Measurements from ENCODE around the gene MTA2.

The MTA2 gene

DNA sequence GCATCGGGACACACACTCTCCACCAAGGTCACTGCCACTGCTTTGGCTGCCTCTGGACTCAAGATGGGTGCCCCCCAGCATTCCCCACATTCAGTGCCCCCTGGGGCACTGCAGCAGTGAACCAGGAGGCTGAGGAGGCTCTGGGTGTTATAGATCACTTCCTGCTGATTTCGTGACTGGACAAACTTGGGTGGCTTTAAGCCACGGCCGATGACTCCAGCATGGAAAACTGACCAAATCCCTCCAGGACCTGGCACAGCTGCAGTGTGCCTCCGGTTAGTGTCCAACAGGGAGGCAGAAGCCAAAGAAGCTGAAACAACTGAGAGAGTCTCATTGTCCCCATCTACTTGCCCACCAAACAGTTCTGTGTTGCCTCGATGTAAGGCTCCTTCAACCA is 45.9 kb upstream of the MTA2 start:
- no peak overlapping the region for H3K4ac ChIP-seq (ENCODE audit: low read depth, low read length)
- H3K4me1 ChIP-seq (ENCODE audit: control insufficient read depth, low read depth, low read length): peaks cover 2% of the 10 kb centered on the region
- no peak overlapping the region for H2BK5ac ChIP-seq (ENCODE audit: low read length)
- WGBS (ENCODE audit: extremely low coverage, insufficient coverage, low lambda C conversion rate): no CpG with 5 or more reads among the region's 6 CpGs
- H2AK5ac ChIP-seq (ENCODE audit: low read length): no peak overlapping the region
- H3K36me3 ChIP-seq (ENCODE audit: control insufficient read depth, insufficient read depth, low read length): peaks cover 10% of the 10 kb centered on the region
- H3K56ac ChIP-seq (ENCODE audit: low read length): peak overlapping the region; percentile 56
- no peak for DNase-seq
- H3K27ac ChIP-seq (ENCODE audit: low read depth, low read length): no peak overlapping the region
- H4K8ac ChIP-seq (ENCODE audit: low read depth, low read length): no peak overlapping the region
- H3K79me1 ChIP-seq (ENCODE audit: low read length): peaks cover 25% of the 10 kb centered on the region
- peaks cover 30% of the 10 kb centered on the region for H3K79me2 ChIP-seq (ENCODE audit: control insufficient read depth, insufficient read depth, low read length)
- no peak overlapping the region for H3K9ac ChIP-seq (ENCODE audit: low read length)
- H3K4me3 ChIP-seq (ENCODE audit: low read length): no peak overlapping the region
- H3K23ac ChIP-seq (ENCODE audit: low read length): no peak overlapping the region
- no peak overlapping the region for H4K5ac ChIP-seq (ENCODE audit: low read length)
- peaks cover 3% of the 10 kb centered on the region for H3K27me3 ChIP-seq (ENCODE audit: insufficient read depth, low read length, poor library complexity)
- H3K18ac ChIP-seq (ENCODE audit: low read length): no peak overlapping the region
- no peak overlapping the region for H2BK15ac ChIP-seq (replicated peaks; ENCODE audit: low read depth)
- H2BK120ac ChIP-seq (ENCODE audit: low read depth, low read length): no peak overlapping the region
- H3K4me2 ChIP-seq (ENCODE audit: low read length): no peak overlapping the region

DNA sequence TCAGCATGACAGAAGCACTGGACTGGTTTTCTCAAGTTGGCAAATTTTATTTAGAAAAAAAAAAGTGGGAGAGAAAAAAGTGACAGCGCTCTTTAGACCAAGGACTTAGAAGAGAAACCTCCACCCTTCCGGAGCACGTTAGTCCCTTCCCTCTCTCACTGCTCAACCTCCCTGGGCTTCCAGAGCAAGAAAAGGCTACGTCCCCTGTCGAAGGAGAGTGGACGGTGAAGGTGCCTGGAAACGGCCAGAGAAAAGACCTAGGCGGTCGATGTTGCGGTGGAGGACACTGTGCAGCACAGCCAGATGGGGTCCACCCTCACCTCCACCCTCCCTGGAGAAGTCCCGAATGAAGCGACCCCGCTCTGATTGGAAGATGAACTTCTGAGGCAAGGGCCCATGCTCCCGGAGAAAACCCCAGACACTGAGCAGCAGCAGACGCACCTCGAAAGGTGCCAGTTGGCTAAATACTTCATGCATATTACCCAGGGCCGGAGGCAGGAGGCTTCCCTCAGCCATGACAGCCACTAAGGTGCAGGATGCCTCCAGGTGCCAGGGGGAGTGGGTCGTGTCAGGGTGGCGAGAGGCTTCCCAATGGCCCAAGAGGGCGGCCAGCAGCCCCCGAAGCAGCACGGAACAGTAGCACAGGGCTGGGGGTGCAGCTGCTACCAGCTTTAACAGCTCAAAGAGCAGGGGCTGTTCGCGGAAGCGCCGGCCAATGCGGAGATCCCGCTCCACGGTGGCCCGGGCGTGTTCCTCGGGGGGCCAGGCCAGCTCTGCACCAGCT is 45.4 kb upstream of the MTA2 start:
- H3K23ac ChIP-seq (ENCODE audit: low read length): no peak overlapping the region
- H3K4me3 ChIP-seq (ENCODE audit: low read length): no peak overlapping the region
- no peak overlapping the region for H4K8ac ChIP-seq (ENCODE audit: low read depth, low read length)
- H2BK15ac ChIP-seq (replicated peaks; ENCODE audit: low read depth): no peak overlapping the region
- H3K4ac ChIP-seq (ENCODE audit: low read depth, low read length): no peak overlapping the region
- H3K36me3 ChIP-seq (ENCODE audit: control insufficient read depth, insufficient read depth, low read length): peaks cover 10% of the 10 kb centered on the region
- peak overlapping the region; percentile 56 for H3K56ac ChIP-seq (ENCODE audit: low read length)
- no peak overlapping the region for H3K4me2 ChIP-seq (ENCODE audit: low read length)
- no peak overlapping the region for H3K18ac ChIP-seq (ENCODE audit: low read length)
- H2BK5ac ChIP-seq (ENCODE audit: low read length): no peak overlapping the region
- H2BK120ac ChIP-seq (ENCODE audit: low read depth, low read length): no peak overlapping the region
- no peak overlapping the region for H3K27ac ChIP-seq (ENCODE audit: low read depth, low read length)
- DNase-seq: no peak
- H3K27me3 ChIP-seq (ENCODE audit: insufficient read depth, low read length, poor library complexity): no peaks in the 10 kb centered on the region
- no peaks in the 10 kb centered on the region for H3K4me1 ChIP-seq (ENCODE audit: control insufficient read depth, low read depth, low read length)
- H3K79me1 ChIP-seq (ENCODE audit: low read length): peaks cover 21% of the 10 kb centered on the region
- no peak overlapping the region for H4K5ac ChIP-seq (ENCODE audit: low read length)
- peak overlapping the region; percentile 4 for H3K9ac ChIP-seq (ENCODE audit: low read length)
- H3K79me2 ChIP-seq (ENCODE audit: control insufficient read depth, insufficient read depth, low read length): peaks cover 28% of the 10 kb centered on the region
- WGBS (ENCODE audit: extremely low coverage, insufficient coverage, low lambda C conversion rate): no CpG with 5 or more reads among the region's 32 CpGs
- H2AK5ac ChIP-seq (ENCODE audit: low read length): no peak overlapping the region

DNA sequence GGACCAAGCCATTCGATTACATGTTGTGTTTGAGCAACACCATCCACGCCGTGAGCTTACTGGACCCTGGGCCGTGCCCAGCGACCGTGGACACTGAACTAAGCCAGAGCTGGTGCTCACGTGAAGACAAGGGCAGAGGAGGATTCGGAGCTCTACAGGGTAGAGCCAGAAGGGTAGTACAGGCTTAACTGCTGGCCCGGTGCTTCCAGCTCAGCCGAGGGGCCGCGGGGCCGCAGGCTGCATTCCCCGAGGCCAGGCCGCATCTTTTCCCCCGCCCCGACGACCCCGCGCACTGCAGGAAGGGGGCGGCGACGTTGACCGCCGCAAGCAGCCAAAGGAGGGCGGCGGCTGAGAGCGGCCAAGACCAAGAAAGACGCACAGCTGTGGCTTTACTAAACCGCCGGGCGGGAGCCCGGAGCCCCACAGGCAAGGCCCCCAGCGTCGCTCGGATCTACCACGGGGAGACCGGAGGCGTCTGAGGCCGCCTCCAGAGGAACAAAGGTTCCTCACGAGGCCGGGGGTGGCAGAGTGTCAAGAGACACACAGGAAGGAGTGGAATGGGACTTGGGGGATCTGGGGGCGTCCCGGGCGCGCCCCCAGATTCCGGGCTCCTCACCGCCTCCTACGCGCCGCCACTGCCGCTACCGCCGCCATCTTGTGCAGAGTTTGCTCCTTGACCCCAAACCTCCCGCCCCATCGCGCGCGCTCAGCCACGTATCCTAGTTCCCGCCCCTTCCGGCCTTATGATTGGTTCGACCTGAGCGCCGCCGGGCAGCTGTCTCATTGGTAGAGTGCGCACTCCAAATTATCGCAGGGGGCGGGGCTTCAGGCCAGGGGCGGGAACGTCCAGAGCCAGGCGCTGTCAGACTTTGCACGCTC is 44.5 kb upstream of the MTA2 start, which contains the start of gene GANAB:
TSS of gene GANAB (minus strand) at position 668 of the 879 bp plus-strand sequence. CDS start at position 654, 14 bp downstream.
- Histone ChIP-seq H3K4me2 (ENCODE audit: low read length) (peak within 1 kb of the TSS; percentile 99), H2BK5ac (ENCODE audit: low read length) (peak within 1 kb of the TSS; percentile 67), H3K36me3 (ENCODE audit: control insufficient read depth, insufficient read depth, low read length) (peaks cover 10% of the 10 kb centered on the region), H4K5ac (ENCODE audit: low read length) (peak within 1 kb of the TSS; percentile 71), H3K79me2 (ENCODE audit: control insufficient read depth, insufficient read depth, low read length) (peaks cover 25% of the 10 kb centered on the region), H2BK120ac (ENCODE audit: low read depth, low read length) (peak within 1 kb of the TSS; percentile 0), H4K8ac (ENCODE audit: low read depth, low read length) (peak within 1 kb of the TSS; percentile 94), H3K18ac (ENCODE audit: low read length) (peak within 1 kb of the TSS; percentile 99), H2BK15ac (replicated peaks; ENCODE audit: low read depth) (no peak within 1 kb of the TSS), H3K23ac (ENCODE audit: low read length) (peak within 1 kb of the TSS; percentile 48), H3K27me3 (ENCODE audit: insufficient read depth, low read length, poor library complexity) (no peaks in the 10 kb centered on the region), H3K4me1 (ENCODE audit: control insufficient read depth, low read depth, low read length) (no peaks in the 10 kb centered on the region), H3K4me3 (ENCODE audit: low read length) (peak within 1 kb of the TSS; percentile 96), H3K56ac (ENCODE audit: low read length) (peak within 1 kb of the TSS; percentile 98), H3K79me1 (ENCODE audit: low read length) (peaks cover 19% of the 10 kb centered on the region), H3K27ac (ENCODE audit: low read depth, low read length) (peak within 1 kb of the TSS; percentile 90), H2AK5ac (ENCODE audit: low read length) (peak within 1 kb of the TSS; percentile 87), H3K4ac (ENCODE audit: low read depth, low read length) (peak within 1 kb of the TSS; percentile 99), H3K9ac (ENCODE audit: low read length) (peak within 1 kb of the TSS; percentile 99)
- DNase-seq: peak; percentile 99
- no CpG with 5 or more reads among the region's 73 CpGs for whole genome bisulfite sequencing (ENCODE audit: extremely low coverage, insufficient coverage, low lambda C conversion rate)

DNA sequence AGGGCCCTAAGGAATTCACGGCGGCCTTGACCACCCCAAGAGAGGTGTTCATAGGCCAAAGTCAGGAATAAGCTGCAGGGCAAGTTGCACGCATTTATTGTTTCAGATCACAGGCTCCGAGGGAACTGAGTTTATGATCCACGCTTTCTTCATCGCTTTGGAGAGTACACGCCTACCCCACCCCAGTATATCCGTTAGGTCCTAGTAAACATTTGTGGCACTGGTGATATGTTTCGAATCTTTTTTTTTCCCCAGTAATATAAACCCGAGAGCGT is 43.9 kb upstream of the MTA2 start:
- Histone ChIP-seq H3K23ac (ENCODE audit: low read length) (peak overlapping the region; percentile 48), H2AK5ac (ENCODE audit: low read length) (peak overlapping the region; percentile 87), H3K27ac (ENCODE audit: low read depth, low read length) (peak overlapping the region; percentile 90), H2BK120ac (ENCODE audit: low read depth, low read length) (no peak overlapping the region), H3K56ac (ENCODE audit: low read length) (peak overlapping the region; percentile 98), H2BK5ac (ENCODE audit: low read length) (no peak overlapping the region), H4K5ac (ENCODE audit: low read length) (no peak overlapping the region), H2BK15ac (replicated peaks; ENCODE audit: low read depth) (no peak overlapping the region), H3K36me3 (ENCODE audit: control insufficient read depth, insufficient read depth, low read length) (peaks cover 10% of the 10 kb centered on the region), H3K79me2 (ENCODE audit: control insufficient read depth, insufficient read depth, low read length) (peaks cover 26% of the 10 kb centered on the region), H3K4me1 (ENCODE audit: control insufficient read depth, low read depth, low read length) (no peaks in the 10 kb centered on the region), H3K18ac (ENCODE audit: low read length) (no peak overlapping the region), H3K27me3 (ENCODE audit: insufficient read depth, low read length, poor library complexity) (no peaks in the 10 kb centered on the region), H4K8ac (ENCODE audit: low read depth, low read length) (no peak overlapping the region), H3K4ac (ENCODE audit: low read depth, low read length) (peak overlapping the region; percentile 99), H3K4me3 (ENCODE audit: low read length) (peak overlapping the region; percentile 96), H3K9ac (ENCODE audit: low read length) (peak overlapping the region; percentile 99), H3K4me2 (ENCODE audit: low read length) (peak overlapping the region; percentile 99), H3K79me1 (ENCODE audit: low read length) (peaks cover 17% of the 10 kb centered on the region)
- DNase-seq: no peak
- WGBS (ENCODE audit: extremely low coverage, insufficient coverage, low lambda C conversion rate): no CpG with 5 or more reads among the region's 11 CpGs

DNA sequence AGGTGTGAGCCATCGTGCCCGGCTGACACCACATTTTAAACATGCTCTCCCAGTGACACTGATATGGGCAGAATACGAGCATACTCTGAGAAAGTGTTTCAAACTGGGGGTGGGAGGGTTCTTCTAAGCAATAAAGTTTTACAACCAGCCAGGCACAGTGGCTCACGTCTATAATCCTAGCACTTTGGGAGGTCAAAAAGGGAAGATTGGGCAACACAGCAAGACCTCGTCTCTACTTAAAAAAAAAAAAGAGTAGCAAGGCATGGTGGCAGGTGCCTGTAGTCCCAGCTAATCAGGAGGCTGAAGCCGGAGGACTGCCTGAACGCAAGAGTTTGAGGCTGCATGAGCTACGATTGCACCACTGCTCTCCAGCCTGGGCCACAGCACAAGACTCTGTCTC is 42.6 kb upstream of the MTA2 start:
- WGBS (ENCODE audit: extremely low coverage, insufficient coverage, low lambda C conversion rate): no CpG with 5 or more reads among the region's 8 CpGs
- H3K79me1 ChIP-seq (ENCODE audit: low read length): peaks cover 18% of the 10 kb centered on the region
- H2BK120ac ChIP-seq (ENCODE audit: low read depth, low read length): no peak overlapping the region

More for the DNA sequence above, 42.6 kb upstream of the MTA2 start:
- Histone ChIP-seq H3K27ac (ENCODE audit: low read depth, low read length) (no peak overlapping the region), H3K18ac (ENCODE audit: low read length) (no peak overlapping the region), H3K4me2 (ENCODE audit: low read length) (no peak overlapping the region), H3K36me3 (ENCODE audit: control insufficient read depth, insufficient read depth, low read length) (peaks cover 6% of the 10 kb centered on the region), H3K56ac (ENCODE audit: low read length) (no peak overlapping the region), H2AK5ac (ENCODE audit: low read length) (no peak overlapping the region), H4K5ac (ENCODE audit: low read length) (no peak overlapping the region), H3K4ac (ENCODE audit: low read depth, low read length) (no peak overlapping the region), H2BK5ac (ENCODE audit: low read length) (no peak overlapping the region), H3K4me1 (ENCODE audit: control insufficient read depth, low read depth, low read length) (no peaks in the 10 kb centered on the region), H3K23ac (ENCODE audit: low read length) (no peak overlapping the region), H4K8ac (ENCODE audit: low read depth, low read length) (no peak overlapping the region), H3K9ac (ENCODE audit: low read length) (no peak overlapping the region), H3K4me3 (ENCODE audit: low read length) (no peak overlapping the region), H2BK15ac (replicated peaks; ENCODE audit: low read depth) (no peak overlapping the region), H3K27me3 (ENCODE audit: insufficient read depth, low read length, poor library complexity) (no peaks in the 10 kb centered on the region), H3K79me2 (ENCODE audit: control insufficient read depth, insufficient read depth, low read length) (peaks cover 26% of the 10 kb centered on the region)
- no peak for DNase-seq
